ENCODE data around the gene TAF1C.
A peak's percentile ranks its signal among the peaks of the same experiment; 100 is the strongest.

TAF1C gene

DNA sequence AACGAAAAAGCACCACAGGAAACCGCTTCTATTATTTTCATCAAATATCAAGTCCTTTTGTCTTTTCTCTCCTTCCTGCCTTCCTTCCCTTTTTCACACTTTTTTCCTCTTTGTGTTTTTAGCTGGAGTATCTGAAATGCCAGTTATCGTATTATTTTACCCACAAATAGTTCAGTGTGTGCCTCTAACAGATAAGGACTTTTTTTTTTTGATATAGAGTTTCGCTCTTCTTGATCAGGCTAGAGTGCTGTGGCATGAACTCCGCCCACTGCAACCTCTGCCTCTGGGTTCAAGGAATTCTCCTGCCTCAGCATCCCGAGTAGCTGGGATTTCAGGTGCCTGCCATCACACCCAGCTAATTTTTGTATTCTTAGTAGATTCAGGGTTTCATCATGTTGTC, 31.1 kb downstream of the TAF1C start (continued):
- TF ChIP-seq ZNF19 (tag by site-specific recombination; IDR thresholded peaks at IDR 0.05; ENCODE audit: low read depth) (no peak), ZNF792 (tag by site-specific recombination; IDR thresholded peaks at IDR 0.05) (no peak), REPIN1 (tag by site-specific recombination; IDR thresholded peaks at IDR 0.05; ENCODE audit: low read depth) (no peak), HOXC10 (CRISPR knock-in tag; IDR thresholded peaks at IDR 0.05) (no peak)
- TF ChIP-seq, protein P1, sequence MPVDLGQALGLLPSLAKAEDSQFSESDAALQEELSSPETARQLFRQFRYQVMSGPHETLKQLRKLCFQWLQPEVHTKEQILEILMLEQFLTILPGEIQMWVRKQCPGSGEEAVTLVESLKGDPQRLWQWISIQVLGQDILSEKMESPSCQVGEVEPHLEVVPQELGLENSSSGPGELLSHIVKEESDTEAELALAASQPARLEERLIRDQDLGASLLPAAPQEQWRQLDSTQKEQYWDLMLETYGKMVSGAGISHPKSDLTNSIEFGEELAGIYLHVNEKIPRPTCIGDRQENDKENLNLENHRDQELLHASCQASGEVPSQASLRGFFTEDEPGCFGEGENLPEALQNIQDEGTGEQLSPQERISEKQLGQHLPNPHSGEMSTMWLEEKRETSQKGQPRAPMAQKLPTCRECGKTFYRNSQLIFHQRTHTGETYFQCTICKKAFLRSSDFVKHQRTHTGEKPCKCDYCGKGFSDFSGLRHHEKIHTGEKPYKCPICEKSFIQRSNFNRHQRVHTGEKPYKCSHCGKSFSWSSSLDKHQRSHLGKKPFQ (tag by site-specific recombination; IDR thresholded peaks at IDR 0.05): no peak

DNA sequence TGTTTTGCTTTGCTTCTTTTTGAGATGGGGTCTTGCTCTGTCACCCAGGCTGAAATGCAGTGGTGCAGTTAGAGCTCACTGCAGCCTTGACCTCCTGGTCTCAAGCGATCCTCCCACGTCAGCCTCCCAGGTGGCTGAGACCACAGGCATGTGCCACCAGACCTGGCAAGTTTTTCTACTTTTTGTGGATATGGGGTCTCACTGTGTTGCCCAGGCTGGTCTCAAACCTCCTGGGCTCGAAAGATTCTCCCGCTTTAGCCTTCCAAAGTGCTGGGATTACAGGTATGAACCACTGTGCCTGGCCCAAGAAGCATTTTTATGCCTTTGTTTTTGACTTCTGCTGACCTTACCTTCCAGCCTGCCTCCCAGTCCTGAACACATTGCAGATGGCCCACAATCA, 31.6 kb downstream of the TAF1C start:
- ChIA-PET CTCF (interaction anchor here (0.6 to 0.7 kb wide), 3 partner anchors 16 to 528 kb away, joined by 3 to 9 read pairs (median 5); no protein-coding TSS in a partner anchor), POLR2A (no interaction called here)
- TF ChIP-seq GFI1B (tag by site-specific recombination; IDR thresholded peaks at IDR 0.05) (no peak), ZNF121 (tag by site-specific recombination; IDR thresholded peaks at IDR 0.05) (peak; percentile 52; the same call in 1 of the 2 replicates)
- Histone ChIP-seq H3K4me1 (ENCODE audit: control insufficient read depth, insufficient read depth, low read length) (peaks cover 2% of the 10 kb centered on the region; the same call in 1 of the 2 replicates), H3K36me3 (ENCODE audit: control insufficient read depth in 2 of 2, insufficient read depth in 1 of 2, low read length in 2 of 2) (no peaks in the 10 kb centered on the region), H3K9me3 (ENCODE audit: control insufficient read depth, insufficient read depth, low read depth, low read length) (no peaks in the 10 kb centered on the region), H3K27ac (ENCODE audit: extremely low read depth, low read depth, low read length) (no peak overlapping the region), H3K4me3 (ENCODE audit: low read depth, low read length) (no peak overlapping the region)

DNA sequence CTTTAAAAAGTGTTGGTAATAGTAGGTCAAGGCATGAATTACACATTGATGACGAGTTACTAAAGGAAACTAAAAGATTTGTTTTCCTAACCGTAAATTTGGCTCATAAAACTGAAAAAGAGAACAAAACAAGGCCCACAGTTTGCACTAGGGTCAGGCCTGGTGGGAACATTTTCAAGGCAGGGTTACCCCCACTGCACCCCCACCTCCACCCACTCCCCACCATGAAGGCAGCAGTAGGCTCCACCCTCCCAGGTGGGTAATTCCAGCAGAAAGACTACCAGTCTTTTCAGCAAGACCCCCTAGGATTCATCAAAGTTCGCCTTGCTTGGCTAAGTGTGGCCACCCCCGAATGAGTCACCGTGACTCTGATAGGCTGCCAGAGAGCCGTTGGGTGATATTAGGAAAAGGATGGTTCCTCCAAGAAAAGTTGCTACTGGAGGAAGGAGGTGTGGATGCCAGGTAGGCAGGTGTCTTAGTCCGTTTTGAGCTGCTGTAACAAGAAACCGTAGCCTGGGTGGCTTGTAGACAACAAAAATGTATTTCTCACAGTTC, 33.1 kb downstream of the TAF1C start:
- ChIA-PET POLR2A (no interaction called here), CTCF (interaction anchor here (0.7 kb wide), 2 partner anchors 73 to 154 kb away, joined by 3 to 4 read pairs; no protein-coding TSS in a partner anchor)
- peak; percentile 55 for TF ChIP-seq ZFHX2 (tag by site-specific recombination; conservative IDR thresholded peaks at IDR 0.05)
- no peak for TF ChIP-seq ZXDB (tag by site-specific recombination; IDR thresholded peaks at IDR 0.05)
- TF ChIP-seq, protein P2, sequence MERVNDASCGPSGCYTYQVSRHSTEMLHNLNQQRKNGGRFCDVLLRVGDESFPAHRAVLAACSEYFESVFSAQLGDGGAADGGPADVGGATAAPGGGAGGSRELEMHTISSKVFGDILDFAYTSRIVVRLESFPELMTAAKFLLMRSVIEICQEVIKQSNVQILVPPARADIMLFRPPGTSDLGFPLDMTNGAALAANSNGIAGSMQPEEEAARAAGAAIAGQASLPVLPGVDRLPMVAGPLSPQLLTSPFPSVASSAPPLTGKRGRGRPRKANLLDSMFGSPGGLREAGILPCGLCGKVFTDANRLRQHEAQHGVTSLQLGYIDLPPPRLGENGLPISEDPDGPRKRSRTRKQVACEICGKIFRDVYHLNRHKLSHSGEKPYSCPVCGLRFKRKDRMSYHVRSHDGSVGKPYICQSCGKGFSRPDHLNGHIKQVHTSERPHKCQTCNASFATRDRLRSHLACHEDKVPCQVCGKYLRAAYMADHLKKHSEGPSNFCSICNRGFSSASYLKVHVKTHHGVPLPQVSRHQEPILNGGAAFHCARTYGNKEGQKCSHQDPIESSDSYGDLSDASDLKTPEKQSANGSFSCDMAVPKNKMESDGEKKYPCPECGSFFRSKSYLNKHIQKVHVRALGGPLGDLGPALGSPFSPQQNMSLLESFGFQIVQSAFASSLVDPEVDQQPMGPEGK (tag by site-specific recombination; IDR thresholded peaks at IDR 0.05): 0 out of 2 replicates have a peak, but pooled peaks have one; percentile 18
- TF ChIP-seq YY2 (tag by site-specific recombination; IDR thresholded peaks at IDR 0.05): no peak
- TF ChIP-seq, protein P3, sequence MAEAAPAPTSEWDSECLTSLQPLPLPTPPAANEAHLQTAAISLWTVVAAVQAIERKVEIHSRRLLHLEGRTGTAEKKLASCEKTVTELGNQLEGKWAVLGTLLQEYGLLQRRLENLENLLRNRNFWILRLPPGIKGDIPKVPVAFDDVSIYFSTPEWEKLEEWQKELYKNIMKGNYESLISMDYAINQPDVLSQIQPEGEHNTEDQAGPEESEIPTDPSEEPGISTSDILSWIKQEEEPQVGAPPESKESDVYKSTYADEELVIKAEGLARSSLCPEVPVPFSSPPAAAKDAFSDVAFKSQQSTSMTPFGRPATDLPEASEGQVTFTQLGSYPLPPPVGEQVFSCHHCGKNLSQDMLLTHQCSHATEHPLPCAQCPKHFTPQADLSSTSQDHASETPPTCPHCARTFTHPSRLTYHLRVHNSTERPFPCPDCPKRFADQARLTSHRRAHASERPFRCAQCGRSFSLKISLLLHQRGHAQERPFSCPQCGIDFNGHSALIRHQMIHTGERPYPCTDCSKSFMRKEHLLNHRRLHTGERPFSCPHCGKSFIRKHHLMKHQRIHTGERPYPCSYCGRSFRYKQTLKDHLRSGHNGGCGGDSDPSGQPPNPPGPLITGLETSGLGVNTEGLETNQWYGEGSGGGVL (tag by site-specific recombination; IDR thresholded peaks at IDR 0.05): peak; percentile 36; the same call in 1 of the 2 replicates
- no peak for TF ChIP-seq ZNF529 (tag by site-specific recombination; IDR thresholded peaks at IDR 0.05; ENCODE audit: insufficient replicate concordance)
- TF ChIP-seq, protein P4, sequence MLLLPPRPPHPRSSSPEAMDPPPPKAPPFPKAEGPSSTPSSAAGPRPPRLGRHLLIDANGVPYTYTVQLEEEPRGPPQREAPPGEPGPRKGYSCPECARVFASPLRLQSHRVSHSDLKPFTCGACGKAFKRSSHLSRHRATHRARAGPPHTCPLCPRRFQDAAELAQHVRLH (tag by site-specific recombination; IDR thresholded peaks at IDR 0.05): no peak
- TF ChIP-seq, protein P5, sequence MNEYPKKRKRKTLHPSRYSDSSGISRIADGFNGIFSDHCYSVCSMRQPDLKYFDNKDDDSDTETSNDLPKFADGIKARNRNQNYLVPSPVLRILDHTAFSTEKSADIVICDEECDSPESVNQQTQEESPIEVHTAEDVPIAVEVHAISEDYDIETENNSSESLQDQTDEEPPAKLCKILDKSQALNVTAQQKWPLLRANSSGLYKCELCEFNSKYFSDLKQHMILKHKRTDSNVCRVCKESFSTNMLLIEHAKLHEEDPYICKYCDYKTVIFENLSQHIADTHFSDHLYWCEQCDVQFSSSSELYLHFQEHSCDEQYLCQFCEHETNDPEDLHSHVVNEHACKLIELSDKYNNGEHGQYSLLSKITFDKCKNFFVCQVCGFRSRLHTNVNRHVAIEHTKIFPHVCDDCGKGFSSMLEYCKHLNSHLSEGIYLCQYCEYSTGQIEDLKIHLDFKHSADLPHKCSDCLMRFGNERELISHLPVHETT (tag by site-specific recombination; IDR thresholded peaks at IDR 0.05): no peak
- 0 out of 2 replicates have a peak, but pooled peaks have one; percentile 17 for TF ChIP-seq EGR2 (tag by site-specific recombination; IDR thresholded peaks at IDR 0.05; ENCODE audit: low read depth)
- TF ChIP-seq SP3 (tag by site-specific recombination; IDR thresholded peaks at IDR 0.05): no peak
- peak; percentile 51 for TF ChIP-seq ZNF335 (tag by site-specific recombination; conservative IDR thresholded peaks at IDR 0.05)
- no peak for TF ChIP-seq ZNF510 (tag by site-specific recombination; IDR thresholded peaks at IDR 0.05; ENCODE audit: insufficient replicate concordance)

More for the DNA sequence above, 33.1 kb downstream of the TAF1C start:
- Histone ChIP-seq H3K4me1 (ENCODE audit: control insufficient read depth, insufficient read depth, low read length) (peaks cover 2% of the 10 kb centered on the region; the same call in 1 of the 2 replicates), H3K36me3 (ENCODE audit: control insufficient read depth in 2 of 2, insufficient read depth in 1 of 2, low read length in 2 of 2) (no peaks in the 10 kb centered on the region), H3K4me3 (ENCODE audit: low read depth, low read length) (no peak overlapping the region), H3K9me3 (ENCODE audit: control insufficient read depth, insufficient read depth, low read depth, low read length) (no peaks in the 10 kb centered on the region), H3K27ac (ENCODE audit: extremely low read depth, low read depth, low read length) (no peak overlapping the region)
